Keratinocyte (primary cell): Measurements from ENCODE around the gene GPRIN2. TPM values are rescaled to one million over a fixed set of nuclear protein-coding genes. Genes with fewer than 3 reads are reported as not detected.

Source experiments
- DNase-seq: peaks from one replicate; pipeline ENCODE4 v3.0.0-alpha.2; 2011; ENCODE audit warnings: low read depth, missing footprints, low spot score
- FAIRE-seq: peaks from 2 replicates; lab custom pipeline; 2011; peaks lifted over from hg19 to GRCh38; lab: Jason Lieb, UNC
- H2AFZ ChIP-seq: 2 replicates; pipeline ENCODE4 v1.6.0; 2012; ENCODE audit warnings: low read length, control low read depth, inconsistent platforms; ENCODE audit not compliant: control insufficient read depth
- H3K27ac ChIP-seq: 2 replicates; pipeline ENCODE4 v1.5.1; 2011; ENCODE audit warnings: low read length; ENCODE audit not compliant: control insufficient read depth, insufficient read depth
- H3K27me3 ChIP-seq: 3 replicates; pipeline ENCODE4 v1.6.0; 2011; ENCODE audit warnings: low read length; ENCODE audit not compliant: control insufficient read depth, insufficient read depth; ENCODE audit errors: extremely low read depth
- H3K36me3 ChIP-seq, 2 experiments: 2 replicates in 1 of 2; 3 replicates in 1 of 2; pipeline ENCODE4 v1.5.1; 2011; ENCODE audit warnings: low read length in 2 of 2, mild to moderate bottlenecking in 1 of 2; ENCODE audit not compliant: control insufficient read depth in 2 of 2, insufficient read depth in 2 of 2; ENCODE audit errors: extremely low read depth in 1 of 2
- H3K4me1 ChIP-seq: 3 replicates; pipeline ENCODE4 v1.5.1; 2011; ENCODE audit warnings: low read length; ENCODE audit not compliant: control insufficient read depth, insufficient read depth; ENCODE audit errors: extremely low read depth
- H3K4me2 ChIP-seq: 3 replicates; pipeline ENCODE4 v1.6.0; 2011; ENCODE audit warnings: low read depth, low read length; ENCODE audit not compliant: control insufficient read depth, insufficient read depth; ENCODE audit errors: extremely low read depth
- H3K4me3 ChIP-seq, 3 experiments: fragments of 200-600 bp in 1 of 3; sonication (generic) in 1 of 3; 2 replicates in 2 of 3; 3 replicates in 1 of 3; pipeline ENCODE4 v1.5.1; 2011 to 2016; ENCODE audit warnings: low read length in 3 of 3, mild to moderate bottlenecking in 3 of 3, control low read depth in 2 of 3, inconsistent platforms in 1 of 3, low read depth in 1 of 3, mixed read lengths in 1 of 3, mixed run types in 1 of 3, moderate library complexity in 1 of 3; ENCODE audit not compliant: control insufficient read depth in 2 of 3, insufficient read depth in 2 of 3; ENCODE audit errors: extremely low read depth in 1 of 3
- H3K79me2 ChIP-seq: 2 replicates; pipeline ENCODE4 v1.6.0; 2012; ENCODE audit warnings: low read length; ENCODE audit not compliant: control insufficient read depth, insufficient read depth
- H3K9ac ChIP-seq: 3 replicates; pipeline ENCODE4 v1.6.0; 2011; ENCODE audit warnings: low read length; ENCODE audit not compliant: control insufficient read depth, insufficient read depth; ENCODE audit errors: extremely low read depth
- H3K9me1 ChIP-seq: 3 replicates; pipeline ENCODE4 v1.6.0; 2011; ENCODE audit warnings: low read length; ENCODE audit not compliant: control insufficient read depth, insufficient read depth; ENCODE audit errors: extremely low read depth
- H3K9me3 ChIP-seq: 2 replicates; pipeline ENCODE4 v1.5.1; 2012; ENCODE audit warnings: low read depth, low read length; ENCODE audit not compliant: control insufficient read depth
- H4K20me1 ChIP-seq: 3 replicates; pipeline ENCODE4 v1.6.0; 2011; ENCODE audit warnings: low read length; ENCODE audit not compliant: control insufficient read depth, insufficient read depth; ENCODE audit errors: extremely low read depth
- EZH2 ChIP-seq: IDR thresholded peaks from one replicate; pipeline ENCODE4 v1.6.1; 2012; ENCODE audit warnings: inconsistent platforms, mild to moderate bottlenecking, low read length, moderate library complexity
- dilution Hi-C: fragments of 300-500 bp; cut with MboI; formaldehyde crosslinking; loops from one replicate; pipeline ENCODE4 v1.7.0; 2020; ENCODE audit warnings: low sequenced_read_pairs; ENCODE audit not compliant: extremely low pct_ligation_motif_present
- polyA plus RNA-seq, 5 experiments: library from polyadenylated mRNA; depleted of rRNA in 3 of 5; stranded (reverse) in 3 of 5; stranded (forward) in 1 of 5; unstranded in 1 of 5; fragments of >200 nt; gene quantifications; 1 replicate in 1 of 5; 2 replicates in 3 of 5; 3 replicates in 1 of 5; pipeline versions ENCODE4 v1.2.1 to v1.2.3, GENCODE V29; 2011 to 2012; ENCODE audit warnings: missing spikeins in 2 of 5, low read depth in 1 of 5, low replicate concordance in 1 of 5
- TF ChIP-seq, protein P1 (sequence below), 3 experiments: IDR thresholded peaks in 1 of 3; conservative IDR thresholded peaks in 1 of 3; optimal IDR thresholded peaks in 1 of 3; 2 replicates in 2 of 3; 3 replicates in 1 of 3; pipeline versions ENCODE3 to v1.5.1; 2011; ENCODE audit warnings: low read length in 3 of 3, mild to moderate bottlenecking in 3 of 3, moderate library complexity in 2 of 3, control low read depth in 1 of 3, inconsistent platforms in 1 of 3; ENCODE audit not compliant: insufficient read depth in 2 of 3; ENCODE audit errors: extremely low read depth in 1 of 3

GPRIN2 gene
- polyA plus RNA-seq, 1 donor (not counting 4 experiments of a cell fraction or from before 2014, with no cell fraction given) = 0.08 TPM

DNA sequence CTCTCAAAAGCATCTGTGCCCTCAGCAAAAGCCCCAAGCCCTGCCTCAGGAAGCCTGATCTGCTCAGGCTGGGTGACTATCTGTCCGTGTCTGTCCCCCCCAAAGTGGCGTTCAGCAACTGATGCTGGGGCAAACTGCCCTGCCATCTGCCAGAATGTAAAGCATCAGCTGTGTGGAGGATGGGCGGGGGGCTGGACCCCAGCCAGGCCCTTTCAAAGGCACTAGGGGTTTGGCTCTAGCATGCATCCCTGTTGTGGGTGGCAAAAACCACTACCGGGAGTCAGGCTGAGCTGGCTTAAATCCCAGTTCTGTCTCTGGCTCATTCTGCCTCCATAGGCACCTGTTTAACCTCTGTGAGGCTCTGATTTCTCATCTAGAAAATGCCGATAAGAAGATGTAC lies 35.5 kb downstream of the GPRIN2 start:
- dilution Hi-C loops = no loop called here
- TF ChIP-seq, protein P1, sequence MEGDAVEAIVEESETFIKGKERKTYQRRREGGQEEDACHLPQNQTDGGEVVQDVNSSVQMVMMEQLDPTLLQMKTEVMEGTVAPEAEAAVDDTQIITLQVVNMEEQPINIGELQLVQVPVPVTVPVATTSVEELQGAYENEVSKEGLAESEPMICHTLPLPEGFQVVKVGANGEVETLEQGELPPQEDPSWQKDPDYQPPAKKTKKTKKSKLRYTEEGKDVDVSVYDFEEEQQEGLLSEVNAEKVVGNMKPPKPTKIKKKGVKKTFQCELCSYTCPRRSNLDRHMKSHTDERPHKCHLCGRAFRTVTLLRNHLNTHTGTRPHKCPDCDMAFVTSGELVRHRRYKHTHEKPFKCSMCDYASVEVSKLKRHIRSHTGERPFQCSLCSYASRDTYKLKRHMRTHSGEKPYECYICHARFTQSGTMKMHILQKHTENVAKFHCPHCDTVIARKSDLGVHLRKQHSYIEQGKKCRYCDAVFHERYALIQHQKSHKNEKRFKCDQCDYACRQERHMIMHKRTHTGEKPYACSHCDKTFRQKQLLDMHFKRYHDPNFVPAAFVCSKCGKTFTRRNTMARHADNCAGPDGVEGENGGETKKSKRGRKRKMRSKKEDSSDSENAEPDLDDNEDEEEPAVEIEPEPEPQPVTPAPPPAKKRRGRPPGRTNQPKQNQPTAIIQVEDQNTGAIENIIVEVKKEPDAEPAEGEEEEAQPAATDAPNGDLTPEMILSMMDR (optimal IDR thresholded peaks at IDR 0.05 in 1 of 3, IDR thresholded peaks at IDR 0.05 in 1 of 3, conservative IDR thresholded peaks at IDR 0.05 in 1 of 3; ENCODE audit: extremely low read depth in 1 of 3, insufficient read depth in 2 of 3, low read length in 3 of 3) = no peak
- peak; percentile 5 for DNase-seq

GRCh38 chr10:46520381-46520780 lies 36.1 kb downstream of the GPRIN2 start:
- Histone ChIP-seq H3K27me3 (peaks cover 5% of the 10 kb centered on the region), H3K4me2 (no peak overlapping the region), H3K36me3 (no peaks in the 10 kb centered on the region), H4K20me1 (no peaks in the 10 kb centered on the region), H3K9me3 (no peaks in the 10 kb centered on the region), H3K79me2 (no peaks in the 10 kb centered on the region), H3K9me1 (no peaks in the 10 kb centered on the region), H3K27ac (no peak overlapping the region), H3K4me1 (peaks cover 43% of the 10 kb centered on the region), H3K4me3 (no peak overlapping the region), H2AFZ (no peak overlapping the region), H3K9ac (no peak overlapping the region)
- dilution Hi-C loops = no loop called here
- TF ChIP-seq, protein P1 (optimal IDR thresholded peaks at IDR 0.05 in 1 of 3, IDR thresholded peaks at IDR 0.05 in 1 of 3, conservative IDR thresholded peaks at IDR 0.05 in 1 of 3; ENCODE audit: extremely low read depth in 1 of 3, insufficient read depth in 2 of 3, low read length in 3 of 3) = no peak
- TF ChIP-seq EZH2 = no peak
- FAIRE-seq = no peak
- no peak for DNase-seq

More for the DNA sequence above, 35.5 kb downstream of the GPRIN2 start:
- no peak overlapping the region for H3K4me3 ChIP-seq
- H3K27me3 ChIP-seq = peaks cover under 1% of the 10 kb centered on the region
- no peak overlapping the region for H3K9ac ChIP-seq
- no peaks in the 10 kb centered on the region for H4K20me1 ChIP-seq
- FAIRE-seq = peak; percentile 44
- H2AFZ ChIP-seq = no peak overlapping the region
- no peaks in the 10 kb centered on the region for H3K9me1 ChIP-seq
- H3K79me2 ChIP-seq = no peaks in the 10 kb centered on the region
- H3K9me3 ChIP-seq = no peaks in the 10 kb centered on the region
- H3K27ac ChIP-seq = no peak overlapping the region
- H3K36me3 ChIP-seq = no peaks in the 10 kb centered on the region
- peaks cover 48% of the 10 kb centered on the region for H3K4me1 ChIP-seq
- H3K4me2 ChIP-seq = no peak overlapping the region
